Esophagus muscularis mucosa (tissue), 3 donors: ENCODE results near the gene LENG1.

Source experiments
- POLR2A ChIP-seq: fragments of 450-650 bp; IDR thresholded peaks from one replicate; pipeline ENCODE4 v1.6.1; 2017; ENCODE audit warnings: antibody characterized with exemption, moderate library complexity, mild to moderate bottlenecking, low read depth
- POLR2AphosphoS5 ChIP-seq, 2 donors: sonication (generic); formaldehyde crosslinking; IDR thresholded peaks; one replicate each; pipeline ENCODE4 v1.6.1; 2017; ENCODE audit warnings: antibody characterized with exemption in 2 of 2
- TF ChIP-seq, protein P1 (sequence below), 3 experiments: fragments of 200-600 bp in 2 of 3; fragments of 450-650 bp in 1 of 3; sonication (generic) in 2 of 3; IDR thresholded peaks; one replicate each; pipeline ENCODE4 v1.5.1; 2017 to 2019; ENCODE audit warnings: antibody characterized with exemption in 3 of 3, mild to moderate bottlenecking in 2 of 3, moderate library complexity in 1 of 3

DNA sequence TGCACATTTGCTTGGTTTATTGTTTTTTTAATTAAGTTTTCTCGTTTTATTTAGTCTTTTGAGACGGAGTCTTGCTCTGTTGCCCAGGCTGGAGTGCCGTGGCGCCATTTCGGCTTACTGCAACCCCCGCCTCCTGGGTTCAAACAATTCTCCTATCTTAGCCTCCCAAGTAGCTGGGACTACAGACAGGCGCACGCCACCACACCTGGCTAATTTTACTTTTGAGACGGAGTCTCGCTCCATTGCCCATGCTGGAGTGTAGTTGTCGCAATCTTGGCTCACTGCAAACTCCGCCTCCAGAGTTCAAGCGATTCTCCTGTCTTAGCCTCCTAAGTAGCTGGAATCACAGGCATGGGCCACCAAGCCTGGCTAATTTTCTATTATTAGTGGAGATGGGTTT is 42.5 kb upstream of the LENG1 start:
- TF ChIP-seq, protein P1, sequence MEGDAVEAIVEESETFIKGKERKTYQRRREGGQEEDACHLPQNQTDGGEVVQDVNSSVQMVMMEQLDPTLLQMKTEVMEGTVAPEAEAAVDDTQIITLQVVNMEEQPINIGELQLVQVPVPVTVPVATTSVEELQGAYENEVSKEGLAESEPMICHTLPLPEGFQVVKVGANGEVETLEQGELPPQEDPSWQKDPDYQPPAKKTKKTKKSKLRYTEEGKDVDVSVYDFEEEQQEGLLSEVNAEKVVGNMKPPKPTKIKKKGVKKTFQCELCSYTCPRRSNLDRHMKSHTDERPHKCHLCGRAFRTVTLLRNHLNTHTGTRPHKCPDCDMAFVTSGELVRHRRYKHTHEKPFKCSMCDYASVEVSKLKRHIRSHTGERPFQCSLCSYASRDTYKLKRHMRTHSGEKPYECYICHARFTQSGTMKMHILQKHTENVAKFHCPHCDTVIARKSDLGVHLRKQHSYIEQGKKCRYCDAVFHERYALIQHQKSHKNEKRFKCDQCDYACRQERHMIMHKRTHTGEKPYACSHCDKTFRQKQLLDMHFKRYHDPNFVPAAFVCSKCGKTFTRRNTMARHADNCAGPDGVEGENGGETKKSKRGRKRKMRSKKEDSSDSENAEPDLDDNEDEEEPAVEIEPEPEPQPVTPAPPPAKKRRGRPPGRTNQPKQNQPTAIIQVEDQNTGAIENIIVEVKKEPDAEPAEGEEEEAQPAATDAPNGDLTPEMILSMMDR (IDR thresholded peaks at IDR 0.05), result no peak
- no peak for TF ChIP-seq POLR2A
- TF ChIP-seq POLR2AphosphoS5 (IDR thresholded peaks at IDR 0.05), result no peak
